GM23248 (cell line): ENCODE measurements around the gene TFEC. TPM values are rescaled to one million over a fixed set of nuclear protein-coding genes. Genes with fewer than 3 reads are reported as not detected.

ENCODE experiments used
- DNase-seq: peaks from one replicate; pipeline ENCODE4 v3.0.0-alpha.2; 2015
- H2AFZ ChIP-seq: fragments of 200-600 bp; sonication (generic); 2 replicates; pipeline ENCODE4 v1.6.1; 2016; ENCODE audit warnings: antibody characterized with exemption
- H3F3A ChIP-seq: fragments of 200-600 bp; sonication (generic); 2 replicates; pipeline ENCODE4 v1.6.1; 2016; ENCODE audit warnings: mild to moderate bottlenecking, antibody characterized with exemption, mixed run types; ENCODE audit not compliant: insufficient read depth
- H3K27ac ChIP-seq: fragments of 200-600 bp; sonication (generic); 2 replicates; pipeline ENCODE4 v1.5.1; 2016; ENCODE audit warnings: mild to moderate bottlenecking
- H3K27me3 ChIP-seq: fragments of 200-600 bp; sonication (generic); replicated peaks from 2 replicates; pipeline ENCODE4 v1.6.1; 2016; ENCODE audit warnings: mild to moderate bottlenecking; ENCODE audit not compliant: insufficient read depth
- H3K36me3 ChIP-seq: fragments of 200-600 bp; sonication (generic); 2 replicates; pipeline ENCODE4 v1.6.1; 2016; ENCODE audit warnings: low read depth, mild to moderate bottlenecking
- H3K4me1 ChIP-seq: fragments of 200-600 bp; sonication (generic); 2 replicates; pipeline ENCODE4 v1.6.1; 2016; ENCODE audit warnings: mild to moderate bottlenecking; ENCODE audit not compliant: insufficient read depth
- H3K4me2 ChIP-seq: fragments of 200-600 bp; sonication (generic); one replicate; pipeline ENCODE4 v1.6.1; 2016; ENCODE audit warnings: mild to moderate bottlenecking; ENCODE audit not compliant: unreplicated experiment
- H3K4me3 ChIP-seq: fragments of 200-600 bp; sonication (generic); 2 replicates; pipeline ENCODE4 v1.5.1; 2016; ENCODE audit warnings: mild to moderate bottlenecking
- H3K79me2 ChIP-seq: fragments of 200-600 bp; sonication (generic); 2 replicates; pipeline ENCODE4 v1.6.1; 2016; ENCODE audit warnings: mild to moderate bottlenecking; ENCODE audit not compliant: insufficient read depth
- H3K9ac ChIP-seq: fragments of 200-600 bp; sonication (generic); 2 replicates; pipeline ENCODE4 v1.6.1; 2016; ENCODE audit warnings: mild to moderate bottlenecking
- H3K9me2 ChIP-seq: fragments of 200-600 bp; sonication (generic); 2 replicates; pipeline ENCODE4 v1.6.1; 2016; ENCODE audit warnings: mixed run types, mild to moderate bottlenecking, moderate library complexity; ENCODE audit not compliant: insufficient read depth
- H3K9me3 ChIP-seq: fragments of 200-600 bp; sonication (generic); one replicate; pipeline ENCODE4 v1.6.1; 2017; ENCODE audit warnings: low read depth
- H4K20me1 ChIP-seq: fragments of 200-600 bp; sonication (generic); 2 replicates; pipeline ENCODE4 v1.6.0; 2016; ENCODE audit not compliant: insufficient read depth
- EZH2 ChIP-seq: fragments of 200-600 bp; sonication (generic); IDR thresholded peaks from 2 replicates; pipeline ENCODE4 v1.6.1; 2018; ENCODE audit warnings: antibody characterized with exemption, mild to moderate bottlenecking; ENCODE audit not compliant: insufficient read depth, poor library complexity, severe bottlenecking
- EZH2phosphoT487 ChIP-seq: fragments of 200-600 bp; sonication (generic); IDR thresholded peaks from 2 replicates; pipeline ENCODE4 v1.6.1; 2018; ENCODE audit warnings: antibody characterized with exemption, moderate library complexity, mild to moderate bottlenecking, low read depth; ENCODE audit not compliant: insufficient read depth
- WGBS, 2 experiments: methylation state at CpG; one replicate each; pipeline ENCODE4 v1.1.6; 2015 to 2017; ENCODE audit warnings: low lambda C conversion rate in 2 of 2, low coverage in 1 of 2; ENCODE audit errors: missing lambda C conversion rate in 2 of 2; 5-methylcytosine and 5-hydroxymethylcytosine counted together
- in situ Hi-C: fragments of 300-500 bp; cut with MboI; formaldehyde crosslinking; loops from 2 replicates; pipeline ENCODE4 v1.15.0; 2020
- polyA plus RNA-seq: library from polyadenylated mRNA; unstranded; fragments of >200 nt; fragmentation: Nextera tagmentation; extraction: Ambion mirVana; gene quantifications from 2 replicates; pipeline ENCODE4 v1.2.1, GENCODE V29; 2016
- total RNA-seq: library from RNA; depleted of rRNA; stranded (reverse); fragments of >200 nt; shearing (Covaris generic); gene quantifications from 2 replicates; pipeline ENCODE4 v1.2.3, GENCODE V29; 2014

Gene TFEC
- total and polyA plus RNA-seq, 2 experiments from 2014 or later = not detected

DNA sequence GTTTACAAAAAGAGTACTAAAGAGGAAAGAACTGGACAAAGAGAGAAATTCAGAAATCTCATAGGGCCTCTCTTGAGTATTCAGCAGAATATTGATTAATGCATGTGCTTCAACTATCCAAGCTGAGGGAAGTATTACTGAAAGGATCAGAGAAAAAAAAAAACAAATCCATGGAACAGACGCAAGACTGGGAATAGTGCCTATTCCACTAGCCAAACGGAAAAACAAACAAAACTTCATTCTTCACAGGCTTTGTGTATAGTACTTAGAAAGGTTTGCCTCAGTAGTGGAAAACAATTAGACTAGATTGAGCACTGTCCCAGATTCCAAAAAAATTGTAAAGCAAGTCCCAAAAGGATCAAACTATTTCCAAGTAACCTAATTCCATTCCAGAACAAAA is 106.2 kb downstream of the TFEC start:
- H3K9me2 ChIP-seq = no peaks in the 10 kb centered on the region
- H4K20me1 ChIP-seq = no peaks in the 10 kb centered on the region
- DNase-seq = no peak
- H3K27ac ChIP-seq = no peak overlapping the region
- no peaks in the 10 kb centered on the region for H3K27me3 ChIP-seq
- H3K4me1 ChIP-seq = no peaks in the 10 kb centered on the region
- H3K4me2 ChIP-seq = no peak overlapping the region
- TF ChIP-seq EZH2 (no peak), EZH2phosphoT487 (no peak)
- no peak overlapping the region for H3K4me3 ChIP-seq
- WGBS, 2 experiments = 18 to 23% methylated on average over 2 of the region's 2 CpGs
- H3F3A ChIP-seq = no peaks in the 10 kb centered on the region
- in situ Hi-C loops = no loop called here
- H3K79me2 ChIP-seq = no peaks in the 10 kb centered on the region
- H3K36me3 ChIP-seq = no peaks in the 10 kb centered on the region
- no peaks in the 10 kb centered on the region for H3K9me3 ChIP-seq
- H2AFZ ChIP-seq = peak overlapping the region; percentile 26; the same call in 1 of the 2 replicates
- H3K9ac ChIP-seq = no peak overlapping the region

DNA sequence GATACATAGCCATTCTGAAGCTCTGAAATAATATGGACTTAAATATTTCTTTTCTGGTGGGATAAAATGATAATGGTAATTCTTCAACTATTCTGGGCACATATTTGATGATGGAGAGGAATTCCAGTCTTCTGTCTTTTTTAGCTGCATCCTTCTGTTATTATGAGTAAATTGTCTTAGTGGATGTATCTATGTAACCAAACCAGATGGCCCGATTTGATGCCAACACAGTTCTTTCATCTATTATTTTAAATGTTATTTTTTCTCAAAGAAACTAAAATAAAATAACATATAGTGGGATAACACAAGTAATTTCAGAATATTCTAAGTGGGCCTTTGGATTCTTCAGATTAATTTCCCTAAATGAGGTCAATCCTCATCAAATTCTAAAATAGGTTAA is 110.2 kb downstream of the TFEC start:
- no peak for DNase-seq
- no peaks in the 10 kb centered on the region for H3K79me2 ChIP-seq
- no peaks in the 10 kb centered on the region for H4K20me1 ChIP-seq
- H3K27ac ChIP-seq = no peak overlapping the region
- no peak overlapping the region for H3K9ac ChIP-seq
- H3K9me2 ChIP-seq = no peaks in the 10 kb centered on the region
- H3K4me2 ChIP-seq = no peak overlapping the region
- no peaks in the 10 kb centered on the region for H3K9me3 ChIP-seq
- H3F3A ChIP-seq = no peaks in the 10 kb centered on the region
- H3K27me3 ChIP-seq = no peaks in the 10 kb centered on the region
- no peaks in the 10 kb centered on the region for H3K36me3 ChIP-seq
- in situ Hi-C loops = no loop called here
- no peaks in the 10 kb centered on the region for H3K4me1 ChIP-seq
- no peak overlapping the region for H3K4me3 ChIP-seq
- WGBS, 2 experiments = 68 to 71% methylated on average over 1 of the region's 1 CpG
- no peak overlapping the region for H2AFZ ChIP-seq
- TF ChIP-seq EZH2 = no peak
- no peak for TF ChIP-seq EZH2phosphoT487

DNA sequence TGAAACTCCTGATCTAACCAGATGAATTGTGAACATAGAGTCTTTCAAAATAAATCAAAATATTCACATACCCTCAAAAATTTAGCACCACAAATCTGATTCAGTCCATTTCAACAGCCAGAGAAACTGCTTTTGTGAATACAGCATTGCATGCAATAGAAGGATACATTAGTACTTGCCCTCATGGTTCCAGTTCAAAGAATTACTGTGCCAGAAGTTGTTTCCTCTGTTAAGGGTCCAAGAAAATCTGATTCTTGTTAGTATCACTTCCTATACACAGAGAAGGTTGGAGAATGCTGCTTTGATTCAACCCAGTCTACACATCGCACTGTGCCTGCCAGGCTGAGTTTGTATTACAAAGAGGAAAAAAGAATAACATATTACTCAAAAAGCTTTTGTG is 115.6 kb downstream of the TFEC start:
- Histone ChIP-seq H3K9me3 (no peaks in the 10 kb centered on the region), H3K4me1 (peaks cover 5% of the 10 kb centered on the region; the same call in 1 of the 2 replicates), H3K4me2 (no peak overlapping the region), H3K27me3 (no peaks in the 10 kb centered on the region), H3K9ac (no peak overlapping the region), H3F3A (no peaks in the 10 kb centered on the region), H3K9me2 (no peaks in the 10 kb centered on the region), H3K79me2 (no peaks in the 10 kb centered on the region), H2AFZ (no peak overlapping the region), H3K4me3 (no peak overlapping the region), H3K27ac (no peak overlapping the region), H4K20me1 (no peaks in the 10 kb centered on the region), H3K36me3 (no peaks in the 10 kb centered on the region)
- DNase-seq = no peak
- 33 to 41% methylated on average over 1 of the region's 1 CpG for WGBS, 2 experiments
- TF ChIP-seq EZH2phosphoT487 (no peak), EZH2 (no peak)
- in situ Hi-C loops = no loop called here

DNA sequence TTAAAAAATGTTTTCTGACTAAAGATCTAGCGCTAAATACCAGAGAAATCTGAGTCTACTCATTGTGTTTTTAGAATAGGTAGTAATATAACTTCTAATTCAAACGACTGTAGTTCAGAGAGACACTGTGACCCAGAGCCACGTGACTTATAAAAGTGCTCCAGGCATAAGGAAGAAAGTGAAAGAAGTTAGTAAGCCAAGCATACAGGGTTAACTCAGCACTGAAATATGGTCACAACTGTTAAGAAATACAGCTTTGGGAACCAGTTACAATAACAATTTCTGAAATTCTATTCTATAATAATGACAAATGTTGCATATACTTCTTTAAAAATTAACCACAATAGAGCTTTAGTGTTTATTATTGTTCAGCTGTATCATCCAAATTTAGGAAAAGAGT is 119.1 kb downstream of the TFEC start:
- no peaks in the 10 kb centered on the region for H3K36me3 ChIP-seq
- DNase-seq = no peak
- no peak overlapping the region for H2AFZ ChIP-seq
- WGBS, 2 experiments = 57 to 61% methylated on average over 3 of the region's 3 CpGs
- TF ChIP-seq EZH2phosphoT487 = no peak
- TF ChIP-seq EZH2 = no peak
- no peaks in the 10 kb centered on the region for H3K9me2 ChIP-seq
- no peak overlapping the region for H3K4me3 ChIP-seq
- H3K9ac ChIP-seq = no peak overlapping the region
- H3K4me1 ChIP-seq = peaks cover 5% of the 10 kb centered on the region; the same call in 1 of the 2 replicates
- no peaks in the 10 kb centered on the region for H3K9me3 ChIP-seq
- H3F3A ChIP-seq = no peaks in the 10 kb centered on the region
- no peak overlapping the region for H3K27ac ChIP-seq
- in situ Hi-C loops = no loop called here
- H3K4me2 ChIP-seq = no peak overlapping the region
- no peaks in the 10 kb centered on the region for H4K20me1 ChIP-seq
- H3K27me3 ChIP-seq = no peaks in the 10 kb centered on the region
- H3K79me2 ChIP-seq = no peaks in the 10 kb centered on the region
